Spleen (tissue), 11 donors: ENCODE measurements around the gene CAPSL. TPM values are rescaled to one million over a fixed set of nuclear protein-coding genes. Genes with fewer than 3 reads are reported as not detected.

Source experiments
- DNase-seq: peaks from one replicate; pipeline ENCODE4 v3.0.0-alpha.2; 2020
- H3K27ac ChIP-seq, 8 donors: fragments of 200-600 bp; sonication (generic) in 7 of 8; 1 replicate in 4 of 8; 2 replicates in 4 of 8; pipeline versions ENCODE4 v1.5.0 to v1.8.0; 2016 to 2021; ENCODE audit warnings: inconsistent platforms in 4 of 8, mild to moderate bottlenecking in 4 of 8, moderate library complexity in 1 of 8
- H3K27me3 ChIP-seq, 7 donors: fragments of 200-600 bp; sonication (generic) in 6 of 7; replicated peaks in 1 of 7; 1 replicate in 4 of 7; 2 replicates in 3 of 7; pipeline versions ENCODE4 v1.5.0 to v1.8.0; 2016 to 2021; ENCODE audit warnings: inconsistent platforms in 3 of 7, mild to moderate bottlenecking in 1 of 7
- H3K36me3 ChIP-seq, 6 donors: fragments of 200-600 bp; sonication (generic) in 5 of 6; 1 replicate in 4 of 6; 2 replicates in 2 of 6; pipeline versions ENCODE4 v1.5.0 to v1.8.0; 2016 to 2021; ENCODE audit warnings: inconsistent platforms in 2 of 6
- H3K4me1 ChIP-seq, 6 donors: fragments of 200-600 bp; sonication (generic) in 5 of 6; 1 replicate in 3 of 6; 2 replicates in 3 of 6; pipeline versions ENCODE4 v1.5.0 to v1.8.0; 2016 to 2021; ENCODE audit warnings: inconsistent platforms in 3 of 6
- H3K4me3 ChIP-seq, 8 donors: fragments of 200-600 bp; sonication (generic) in 7 of 8; 1 replicate in 4 of 8; 2 replicates in 4 of 8; pipeline versions ENCODE4 v1.5.0 to v1.8.0; 2016 to 2021; ENCODE audit warnings: inconsistent platforms in 4 of 8, mild to moderate bottlenecking in 4 of 8, moderate library complexity in 2 of 8
- H3K9me3 ChIP-seq, 8 donors: fragments of 200-600 bp; sonication (generic) in 7 of 8; 1 replicate in 4 of 8; 2 replicates in 4 of 8; pipeline versions ENCODE4 v1.5.0 to v1.8.0; 2016 to 2021; ENCODE audit warnings: inconsistent platforms in 4 of 8
- CTCF ChIP-seq, 11 experiments: fragments of 200-600 bp in 7 of 11; fragments of 450-650 bp in 4 of 11; sonication (generic) in 4 of 11; IDR thresholded peaks in 8 of 11; conservative IDR thresholded peaks in 3 of 11; 1 replicate in 7 of 11; 2 replicates in 4 of 11; pipeline versions ENCODE4 v1.4.0 to v1.8.0; 2016 to 2021; ENCODE audit warnings: antibody characterized with exemption in 11 of 11, inconsistent platforms in 4 of 11, mild to moderate bottlenecking in 1 of 11
- POLR2A ChIP-seq, 3 donors: fragments of 450-650 bp; IDR thresholded peaks; one replicate each; pipeline ENCODE4 v1.5.1; 2017; ENCODE audit warnings: antibody characterized with exemption in 3 of 3, mild to moderate bottlenecking in 1 of 3
- POLR2AphosphoS5 ChIP-seq, 3 donors: sonication (generic); formaldehyde crosslinking; IDR thresholded peaks; one replicate each; pipeline ENCODE4 v1.5.1; 2017; ENCODE audit warnings: antibody characterized with exemption in 3 of 3
- WGBS, 5 donors: extraction: QIAGEN DNeasy Blood & Tissue Kit in 3 of 5; methylation state at CpG; one replicate each; pipeline versions ENCODE4 v1.1.5 to v1.1.7; 2013 to 2018; 5-methylcytosine and 5-hydroxymethylcytosine counted together
- intact Hi-C: fragments of 100-400 bp; cut with DNase I; formaldehyde crosslinking; loops from one replicate; pipeline ENCODE4 v1.15.0; 2023; ENCODE audit warnings: low total_unique reads
- polyA plus RNA-seq, 3 donors: library from polyadenylated mRNA; stranded (reverse); fragments of 200-250 nt; gene quantifications; one replicate each; pipeline ENCODE4 v1.2.1, GENCODE V29; 2013
- total RNA-seq, 7 donors: library from RNA; depleted of rRNA in 3 of 7; stranded (reverse); fragments of >200 nt in 3 of 7; fragmentation: NEBNext Ultra II Directional in 4 of 7; extraction: Animal tissue kit (Norgen Biotek cat#: 25700) in 4 of 7; gene quantifications; one replicate each; pipeline versions ENCODE4 v1.1.0 to v1.2.1, GENCODE V29; 2016 to 2021
- donor health status: healthy with polysubstance abuse.
- donor health status: DM: no; HTN: no; CAD: no; lungs with moderate emphysema.
- donor health status: DM: no; HTN: no; CAD: no.
- donor health status: Bipolar disorder and iron deficiency.
- donor health status: healthy.
- donor health status: DM: no; HTN: no; CAD: no.
- donor health status: DM: yes; HTN: yes; CAD: no.

Gene CAPSL
- total and polyA plus RNA-seq, 10 donors, result not detected

DNA sequence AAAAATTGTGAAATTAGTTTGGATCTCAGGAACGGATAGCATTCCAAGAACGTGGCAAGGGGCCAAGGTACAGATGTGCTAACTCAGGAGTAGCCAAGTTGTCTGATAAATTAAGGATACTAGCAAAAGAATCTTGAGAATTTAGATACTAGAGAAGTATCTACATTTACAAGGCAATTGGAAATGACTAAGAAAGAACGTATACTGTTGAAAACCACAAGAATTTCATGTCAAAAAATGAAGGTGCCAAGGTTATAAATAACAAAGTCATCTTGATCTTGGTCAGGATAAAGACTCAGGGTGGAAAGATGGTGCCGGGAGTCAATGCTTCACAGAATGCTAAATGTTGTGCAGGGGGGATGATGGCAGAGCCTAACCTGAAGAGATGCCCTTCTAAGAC is 19.2 kb downstream of the CAPSL start:
- Histone ChIP-seq H3K27ac (no peak overlapping the region), H3K4me1 (peaks cover 0 to under 1% (median 0%) of the 10 kb centered on the region in 6 donors), H3K36me3 (no peaks in the 10 kb centered on the region), H3K27me3 (peaks cover 0 to 14% (median 0%) of the 10 kb centered on the region in 7 donors), H3K9me3 (peaks cover 0 to 9% (median 2%) of the 10 kb centered on the region in 8 donors), H3K4me3 (no peak overlapping the region)
- intact Hi-C loops, result no loop called here
- no peak for DNase-seq
- TF ChIP-seq CTCF (IDR thresholded peaks at IDR 0.05 in 8 of 11, conservative IDR thresholded peaks at IDR 0.05 in 3 of 11) (no peak), POLR2A (IDR thresholded peaks at IDR 0.05) (no peak), POLR2AphosphoS5 (IDR thresholded peaks at IDR 0.05) (no peak)
- WGBS, 5 donors, result 52 to 62% (median 59%) methylated on average over 4 of the region's 4 CpGs

- H3K4me3 ChIP-seq, result no peak overlapping the region
- TF ChIP-seq POLR2A (IDR thresholded peaks at IDR 0.05) (no peak), POLR2AphosphoS5 (IDR thresholded peaks at IDR 0.05) (no peak), CTCF (IDR thresholded peaks at IDR 0.05 in 8 of 11, conservative IDR thresholded peaks at IDR 0.05 in 3 of 11) (no peak)
These were observed 29.6 kb downstream of the CAPSL start for GRCh38 chr5:35908814-35909213.

GRCh38 chr5:35908228-35908627 is 30.2 kb downstream of the CAPSL start:
- Histone ChIP-seq H3K36me3 (no peaks in the 10 kb centered on the region), H3K4me3 (no peak overlapping the region), H3K4me1 (no peaks in the 10 kb centered on the region), H3K27ac (no peak overlapping the region), H3K9me3 (peaks cover 0 to 12% (median 0%) of the 10 kb centered on the region in 8 donors), H3K27me3 (no peaks in the 10 kb centered on the region)
- no peak for DNase-seq
- WGBS, 5 donors, result 14 to 32% (median 22%) methylated on average over 1 of the region's 1 CpG
- intact Hi-C loops, result no loop called here
- TF ChIP-seq POLR2A (IDR thresholded peaks at IDR 0.05), result no peak
- TF ChIP-seq CTCF (IDR thresholded peaks at IDR 0.05 in 8 of 11, conservative IDR thresholded peaks at IDR 0.05 in 3 of 11), result no peak
- TF ChIP-seq POLR2AphosphoS5 (IDR thresholded peaks at IDR 0.05), result no peak

More at GRCh38 chr5:35908814-35909213, 29.6 kb downstream of the CAPSL start:
- DNase-seq, result no peak
- no peaks in the 10 kb centered on the region for H3K4me1 ChIP-seq
- intact Hi-C loops, result no loop called here
- no peaks in the 10 kb centered on the region for H3K36me3 ChIP-seq
- H3K9me3 ChIP-seq, result peaks cover 0 to 12% (median 0%) of the 10 kb centered on the region in 8 donors
- no peak overlapping the region for H3K27ac ChIP-seq
- no peaks in the 10 kb centered on the region for H3K27me3 ChIP-seq

GRCh38 chr5:35904443-35905132 is 33.8 kb downstream of the CAPSL start:
- H3K27ac ChIP-seq, result no peak overlapping the region
- 64 to 72% (median 69%) methylated on average over 11 of the region's 11 CpGs for WGBS, 5 donors

More at GRCh38 chr5:35904443-35905132, 33.8 kb downstream of the CAPSL start:
- intact Hi-C loops, result no loop called here
- Histone ChIP-seq H3K4me3 (no peak overlapping the region), H3K9me3 (peaks cover 0 to 11% (median 0%) of the 10 kb centered on the region in 8 donors), H3K36me3 (no peaks in the 10 kb centered on the region), H3K27me3 (no peaks in the 10 kb centered on the region), H3K4me1 (peaks cover 0 to 5% (median 0%) of the 10 kb centered on the region in 6 donors)
- DNase-seq, result no peak
- TF ChIP-seq POLR2A (IDR thresholded peaks at IDR 0.05) (no peak), CTCF (IDR thresholded peaks at IDR 0.05 in 8 of 11, conservative IDR thresholded peaks at IDR 0.05 in 3 of 11) (no peak), POLR2AphosphoS5 (IDR thresholded peaks at IDR 0.05) (no peak)
